ENCODE measurements around the gene MYOZ1. TPM values are rescaled to one million over a fixed set of nuclear protein-coding genes. Genes with fewer than 3 reads are reported as not detected.
"Not testable (repeated sequence)": the region's sequence is repeated elsewhere in the genome, so short reads cannot be mapped to it uniquely, and the experiment has no call there.

MYOZ1 gene
- total and polyA plus RNA-seq, 2 donors (not counting 3 experiments of a cell fraction or from before 2014, with no cell fraction given): not detected

- intact Hi-C loops (cut with micrococcal nuclease); CTCF ChIA-PET; H3K4me2 ChIP-seq (ENCODE audit: insufficient read depth, low read length); H3K9ac ChIP-seq (replicated peaks; ENCODE audit: extremely low read depth, insufficient read depth, low read length); H3K27ac ChIP-seq (ENCODE audit: insufficient read depth, low read depth, low read length); dilution Hi-C loops (cut with MboI; ENCODE audit: extremely low pct_ligation_motif_present, low sequenced_read_pairs); FAIRE-seq; H3K9me1 ChIP-seq (replicated peaks; ENCODE audit: control insufficient read depth, extremely low read depth, insufficient read depth, low read length); POLR2A ChIA-PET; H3K4me1 ChIP-seq (ENCODE audit: control insufficient read depth, extremely low read depth, insufficient read depth, low read length); H3K79me2 ChIP-seq (ENCODE audit: control insufficient read depth, insufficient read depth, low read length); H2AFZ ChIP-seq (ENCODE audit: low read depth, low read length); DNase-seq (ENCODE audit: low read depth, low spot score); H4K20me1 ChIP-seq (replicated peaks; ENCODE audit: control insufficient read depth, extremely low read depth, insufficient read depth, low read length); BruUV-seq (replicated peaks); H3K9me3 ChIP-seq (replicated peaks; ENCODE audit: control insufficient read depth, insufficient read depth, low read length); H3K36me3 ChIP-seq (ENCODE audit: control insufficient read depth in 2 of 2, extremely low read depth in 1 of 2, insufficient read depth in 2 of 2, low read length in 2 of 2); H3K4me3 ChIP-seq (replicated peaks in 1 of 3; ENCODE audit: insufficient read depth in 1 of 3, low read depth in 1 of 3, low read length in 3 of 3); H3K27me3 ChIP-seq (ENCODE audit: control insufficient read depth in 2 of 2, insufficient read depth in 2 of 2, low read length in 2 of 2): not testable (repeated sequence)
Measured at GRCh38 chr10:73689596-73689995, 48.3 kb upstream of the MYOZ1 start.

- intact Hi-C loops (cut with micrococcal nuclease); CTCF ChIA-PET; H3K27ac ChIP-seq (ENCODE audit: insufficient read depth, low read depth, low read length); H2AFZ ChIP-seq (ENCODE audit: low read depth, low read length); FAIRE-seq; H3K4me1 ChIP-seq (ENCODE audit: control insufficient read depth, extremely low read depth, insufficient read depth, low read length); H3K27me3 ChIP-seq (ENCODE audit: control insufficient read depth in 2 of 2, insufficient read depth in 2 of 2, low read length in 2 of 2); BruUV-seq (replicated peaks); dilution Hi-C loops (cut with MboI; ENCODE audit: extremely low pct_ligation_motif_present, low sequenced_read_pairs); H3K9ac ChIP-seq (replicated peaks; ENCODE audit: extremely low read depth, insufficient read depth, low read length); H3K9me1 ChIP-seq (replicated peaks; ENCODE audit: control insufficient read depth, extremely low read depth, insufficient read depth, low read length); H3K4me3 ChIP-seq (replicated peaks in 1 of 3; ENCODE audit: insufficient read depth in 1 of 3, low read depth in 1 of 3, low read length in 3 of 3); H3K9me3 ChIP-seq (replicated peaks; ENCODE audit: control insufficient read depth, insufficient read depth, low read length); H3K4me2 ChIP-seq (ENCODE audit: insufficient read depth, low read length); H3K36me3 ChIP-seq (ENCODE audit: control insufficient read depth in 2 of 2, extremely low read depth in 1 of 2, insufficient read depth in 2 of 2, low read length in 2 of 2); H4K20me1 ChIP-seq (replicated peaks; ENCODE audit: control insufficient read depth, extremely low read depth, insufficient read depth, low read length); POLR2A ChIA-PET; H3K79me2 ChIP-seq (ENCODE audit: control insufficient read depth, insufficient read depth, low read length); DNase-seq (ENCODE audit: low read depth, low spot score): not testable (repeated sequence)
Measured at GRCh38 chr10:73687641-73688040, 46.4 kb upstream of the MYOZ1 start.

GRCh38 chr10:73674546-73674945, 33.3 kb upstream of the MYOZ1 start:
- H3K27ac ChIP-seq (ENCODE audit: insufficient read depth, low read depth, low read length); CTCF ChIA-PET; BruUV-seq (replicated peaks): not testable (repeated sequence)

GRCh38 chr10:73668378-73668777, 27.1 kb upstream of the MYOZ1 start:
- POLR2A ChIA-PET; H3K27me3 ChIP-seq (ENCODE audit: control insufficient read depth in 2 of 2, insufficient read depth in 2 of 2, low read length in 2 of 2); BruUV-seq (replicated peaks); H3K9me1 ChIP-seq (replicated peaks; ENCODE audit: control insufficient read depth, extremely low read depth, insufficient read depth, low read length); H4K20me1 ChIP-seq (replicated peaks; ENCODE audit: control insufficient read depth, extremely low read depth, insufficient read depth, low read length); CTCF ChIA-PET; H3K4me2 ChIP-seq (ENCODE audit: insufficient read depth, low read length); H3K27ac ChIP-seq (ENCODE audit: insufficient read depth, low read depth, low read length); H3K4me1 ChIP-seq (ENCODE audit: control insufficient read depth, extremely low read depth, insufficient read depth, low read length); H3K36me3 ChIP-seq (ENCODE audit: control insufficient read depth in 2 of 2, extremely low read depth in 1 of 2, insufficient read depth in 2 of 2, low read length in 2 of 2); H2AFZ ChIP-seq (ENCODE audit: low read depth, low read length); FAIRE-seq; H3K9ac ChIP-seq (replicated peaks; ENCODE audit: extremely low read depth, insufficient read depth, low read length); H3K4me3 ChIP-seq (replicated peaks in 1 of 3; ENCODE audit: insufficient read depth in 1 of 3, low read depth in 1 of 3, low read length in 3 of 3); dilution Hi-C loops (cut with MboI; ENCODE audit: extremely low pct_ligation_motif_present, low sequenced_read_pairs); DNase-seq (ENCODE audit: low read depth, low spot score); H3K79me2 ChIP-seq (ENCODE audit: control insufficient read depth, insufficient read depth, low read length); H3K9me3 ChIP-seq (replicated peaks; ENCODE audit: control insufficient read depth, insufficient read depth, low read length); intact Hi-C loops (cut with micrococcal nuclease): not testable (repeated sequence)

More at GRCh38 chr10:73674546-73674945, 33.3 kb upstream of the MYOZ1 start:
- H2AFZ ChIP-seq (ENCODE audit: low read depth, low read length); POLR2A ChIA-PET; H3K79me2 ChIP-seq (ENCODE audit: control insufficient read depth, insufficient read depth, low read length); H3K9me3 ChIP-seq (replicated peaks; ENCODE audit: control insufficient read depth, insufficient read depth, low read length); intact Hi-C loops (cut with micrococcal nuclease); H3K4me2 ChIP-seq (ENCODE audit: insufficient read depth, low read length); H3K9ac ChIP-seq (replicated peaks; ENCODE audit: extremely low read depth, insufficient read depth, low read length); H3K4me3 ChIP-seq (replicated peaks in 1 of 3; ENCODE audit: insufficient read depth in 1 of 3, low read depth in 1 of 3, low read length in 3 of 3); H3K36me3 ChIP-seq (ENCODE audit: control insufficient read depth in 2 of 2, extremely low read depth in 1 of 2, insufficient read depth in 2 of 2, low read length in 2 of 2); FAIRE-seq; H3K27me3 ChIP-seq (ENCODE audit: control insufficient read depth in 2 of 2, insufficient read depth in 2 of 2, low read length in 2 of 2); DNase-seq (ENCODE audit: low read depth, low spot score); dilution Hi-C loops (cut with MboI; ENCODE audit: extremely low pct_ligation_motif_present, low sequenced_read_pairs); H3K9me1 ChIP-seq (replicated peaks; ENCODE audit: control insufficient read depth, extremely low read depth, insufficient read depth, low read length); H4K20me1 ChIP-seq (replicated peaks; ENCODE audit: control insufficient read depth, extremely low read depth, insufficient read depth, low read length); H3K4me1 ChIP-seq (ENCODE audit: control insufficient read depth, extremely low read depth, insufficient read depth, low read length): not testable (repeated sequence)

Data from endothelial cell of umbilical vein (primary cell).